DND-41 (cell line): ENCODE data around the gene NBPF19.
"Not testable (repeated sequence)": the region's sequence is repeated elsewhere in the genome, so short reads cannot be mapped to it uniquely, and the experiment has no call there.

Source experiments
- EZH2 ChIP-seq: IDR thresholded peaks from 3 replicates; pipeline ENCODE4 v1.6.1; 2012; ENCODE audit warnings: borderline replicate concordance, low read depth, mild to moderate bottlenecking, moderate library complexity, low read length, inconsistent platforms; ENCODE audit not compliant: severe bottlenecking
- TF ChIP-seq, protein P1 (sequence below): IDR thresholded peaks from 2 replicates; pipeline ENCODE4 v1.5.1; 2012; ENCODE audit warnings: borderline replicate concordance, low read length, moderate library complexity, mild to moderate bottlenecking; ENCODE audit not compliant: poor library complexity, severe bottlenecking; ENCODE audit errors: extremely low read depth

DNA sequence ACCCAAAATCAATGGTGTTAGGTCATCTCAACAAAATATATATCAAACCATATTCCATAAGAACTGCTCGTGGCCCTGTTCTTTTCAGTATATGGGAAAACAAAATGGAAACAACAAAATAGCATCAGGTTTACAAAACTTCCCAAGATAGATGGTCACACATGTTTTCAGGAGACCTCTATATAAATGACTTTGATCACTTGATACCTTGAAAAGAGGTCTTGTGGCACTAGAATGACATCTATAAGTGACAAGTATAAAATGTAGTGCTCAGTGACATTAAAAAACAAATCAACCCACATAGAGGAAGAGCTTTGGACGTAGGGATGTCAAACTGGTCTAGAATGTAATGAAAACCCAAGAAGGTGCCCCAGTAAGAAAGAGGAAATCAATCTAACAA, at the start of gene NBPF19:
- TF ChIP-seq, protein P1, sequence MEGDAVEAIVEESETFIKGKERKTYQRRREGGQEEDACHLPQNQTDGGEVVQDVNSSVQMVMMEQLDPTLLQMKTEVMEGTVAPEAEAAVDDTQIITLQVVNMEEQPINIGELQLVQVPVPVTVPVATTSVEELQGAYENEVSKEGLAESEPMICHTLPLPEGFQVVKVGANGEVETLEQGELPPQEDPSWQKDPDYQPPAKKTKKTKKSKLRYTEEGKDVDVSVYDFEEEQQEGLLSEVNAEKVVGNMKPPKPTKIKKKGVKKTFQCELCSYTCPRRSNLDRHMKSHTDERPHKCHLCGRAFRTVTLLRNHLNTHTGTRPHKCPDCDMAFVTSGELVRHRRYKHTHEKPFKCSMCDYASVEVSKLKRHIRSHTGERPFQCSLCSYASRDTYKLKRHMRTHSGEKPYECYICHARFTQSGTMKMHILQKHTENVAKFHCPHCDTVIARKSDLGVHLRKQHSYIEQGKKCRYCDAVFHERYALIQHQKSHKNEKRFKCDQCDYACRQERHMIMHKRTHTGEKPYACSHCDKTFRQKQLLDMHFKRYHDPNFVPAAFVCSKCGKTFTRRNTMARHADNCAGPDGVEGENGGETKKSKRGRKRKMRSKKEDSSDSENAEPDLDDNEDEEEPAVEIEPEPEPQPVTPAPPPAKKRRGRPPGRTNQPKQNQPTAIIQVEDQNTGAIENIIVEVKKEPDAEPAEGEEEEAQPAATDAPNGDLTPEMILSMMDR: not testable (repeated sequence)
- TF ChIP-seq EZH2: not testable (repeated sequence)
